Kidney (tissue), 14 donors: ENCODE data around the gene CAMK2G. TPM values are rescaled to one million over a fixed set of nuclear protein-coding genes. Genes with fewer than 3 reads are reported as not detected.
A peak's percentile ranks its signal among the peaks of the same experiment; 100 is the strongest.
"Not testable (repeated sequence)": the region's sequence is repeated elsewhere in the genome, so short reads cannot be mapped to it uniquely, and the experiment has no call there.

Experiments
- DNase-seq, 5 donors: peaks; one replicate each; pipeline ENCODE4 v3.0.0-alpha.2; 2013 to 2020
- FAIRE-seq: peaks from 2 replicates; lab custom pipeline; 2012; peaks lifted over from hg19 to GRCh38; lab: Jason Lieb, UNC
- H3K27ac ChIP-seq, 2 donors: one replicate each; pipeline ENCODE4 v1.7.0; 2013; ENCODE audit warnings: low read depth in 2 of 2, low read length in 2 of 2, inconsistent platforms in 1 of 2
- H3K27me3 ChIP-seq: one replicate; pipeline ENCODE4 v1.7.1; 2013; ENCODE audit warnings: low read length, inconsistent platforms; ENCODE audit not compliant: control insufficient read depth, insufficient read depth
- H3K36me3 ChIP-seq, 3 donors: one replicate each; pipeline versions ENCODE4 v1.7.0 to v1.7.1; 2013; ENCODE audit warnings: low read length in 3 of 3, control low read depth in 1 of 3, inconsistent platforms in 1 of 3; ENCODE audit not compliant: insufficient read depth in 3 of 3, control insufficient read depth in 2 of 3
- H3K4me1 ChIP-seq, 3 donors: one replicate each; pipeline versions ENCODE4 v1.7.0 to v1.7.1; 2013; ENCODE audit warnings: low read length in 3 of 3, inconsistent platforms in 1 of 3, low read depth in 1 of 3; ENCODE audit not compliant: control insufficient read depth in 2 of 3, insufficient read depth in 2 of 3
- H3K4me3 ChIP-seq, 3 donors: one replicate each; pipeline versions ENCODE4 v1.7.0 to v1.8.1; 2013; ENCODE audit warnings: low read length in 3 of 3, control low read depth in 1 of 3, inconsistent platforms in 1 of 3
- H3K9ac ChIP-seq, 3 donors: one replicate each; pipeline versions ENCODE4 v1.7.0 to v1.7.1; 2013; ENCODE audit warnings: low read length in 3 of 3, control low read depth in 1 of 3, inconsistent platforms in 1 of 3
- H3K9me3 ChIP-seq, 3 donors: one replicate each; pipeline versions ENCODE4 v1.7.0 to v1.7.1; 2013; ENCODE audit warnings: low read length in 3 of 3, control low read depth in 1 of 3, inconsistent platforms in 1 of 3; ENCODE audit not compliant: control insufficient read depth in 2 of 3, insufficient read depth in 1 of 3
- intact Hi-C: fragments of 100-400 bp; cut with DNase I; formaldehyde crosslinking; loops from one replicate; pipeline ENCODE4 v1.11.1; 2022
- polyA plus RNA-seq: library from polyadenylated mRNA; stranded (reverse); fragments of 350-450 nt; fragmentation: Illumina TruSeq; extraction: RNeasy Lipid Tissue Mini Kit (QIAGEN cat#74804); gene quantifications from one replicate; pipeline ENCODE4 v1.2.3, GENCODE V29; 2014; ENCODE audit warnings: low read depth, low replicate concordance; ENCODE audit not compliant: insufficient read depth
- total RNA-seq: library from RNA; stranded (reverse); fragmentation: NEBNext Ultra II Directional; extraction: Animal tissue kit (Norgen Biotek cat#: 25700); gene quantifications from one replicate; pipeline ENCODE4 v1.2.1, GENCODE V29; 2021
- TF ChIP-seq, protein P1 (sequence below): IDR thresholded peaks from 3 replicates; pipeline ENCODE4 v1.5.1; 2012; ENCODE audit warnings: mild to moderate bottlenecking, moderate library complexity, borderline replicate concordance; ENCODE audit not compliant: insufficient read depth; ENCODE audit errors: extremely low read depth
- donor health status: control.
- donor health status: control.
- donor health status: control.
- donor health status: control.
- donor health status: control.
- donor health status: DM: yes; HTN: yes; CAD: no.
- donor health status: Normal renal cell carcinoma (clear cell type).

The CAMK2G gene
- total and polyA plus RNA-seq, 2 donors from 2014 or later, result 21.0 to 29.1 TPM

DNA sequence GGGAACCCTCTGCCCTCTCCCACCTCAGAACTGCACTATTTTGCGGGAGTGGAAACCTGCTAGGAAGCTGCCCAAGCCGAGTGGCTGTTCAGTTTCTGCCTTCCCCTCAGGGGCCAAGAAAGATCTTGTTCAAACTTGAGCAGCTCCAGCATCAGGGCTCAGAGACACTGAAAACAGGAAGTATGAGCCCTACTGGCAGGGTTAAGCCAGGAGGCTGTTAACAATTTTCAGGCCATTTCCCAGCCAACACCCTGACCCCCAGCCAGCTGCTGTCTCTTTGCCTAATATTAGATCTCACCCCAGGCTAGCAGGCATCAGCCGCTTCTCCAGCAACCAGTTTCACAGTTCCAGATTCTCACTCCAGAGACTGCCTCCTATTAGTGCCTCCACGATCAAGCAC, 45.7 kb upstream of the CAMK2G start:
- Histone ChIP-seq H3K27ac (peak overlapping the region; percentile 48 to 58), H3K36me3 (no peaks in the 10 kb centered on the region), H3K9ac (no peak overlapping the region), H3K4me3 (no peak overlapping the region), H3K9me3 (no peaks in the 10 kb centered on the region), H3K27me3 (no peaks in the 10 kb centered on the region), H3K4me1 (peaks cover 0 to 14% (median 2%) of the 10 kb centered on the region in 3 donors)
- intact Hi-C loops, result no loop called here
- DNase-seq (peak in 2 of 5 donors; percentile 44 to 75), FAIRE-seq (no peak)
- TF ChIP-seq, protein P1, sequence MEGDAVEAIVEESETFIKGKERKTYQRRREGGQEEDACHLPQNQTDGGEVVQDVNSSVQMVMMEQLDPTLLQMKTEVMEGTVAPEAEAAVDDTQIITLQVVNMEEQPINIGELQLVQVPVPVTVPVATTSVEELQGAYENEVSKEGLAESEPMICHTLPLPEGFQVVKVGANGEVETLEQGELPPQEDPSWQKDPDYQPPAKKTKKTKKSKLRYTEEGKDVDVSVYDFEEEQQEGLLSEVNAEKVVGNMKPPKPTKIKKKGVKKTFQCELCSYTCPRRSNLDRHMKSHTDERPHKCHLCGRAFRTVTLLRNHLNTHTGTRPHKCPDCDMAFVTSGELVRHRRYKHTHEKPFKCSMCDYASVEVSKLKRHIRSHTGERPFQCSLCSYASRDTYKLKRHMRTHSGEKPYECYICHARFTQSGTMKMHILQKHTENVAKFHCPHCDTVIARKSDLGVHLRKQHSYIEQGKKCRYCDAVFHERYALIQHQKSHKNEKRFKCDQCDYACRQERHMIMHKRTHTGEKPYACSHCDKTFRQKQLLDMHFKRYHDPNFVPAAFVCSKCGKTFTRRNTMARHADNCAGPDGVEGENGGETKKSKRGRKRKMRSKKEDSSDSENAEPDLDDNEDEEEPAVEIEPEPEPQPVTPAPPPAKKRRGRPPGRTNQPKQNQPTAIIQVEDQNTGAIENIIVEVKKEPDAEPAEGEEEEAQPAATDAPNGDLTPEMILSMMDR, result no peak

DNA sequence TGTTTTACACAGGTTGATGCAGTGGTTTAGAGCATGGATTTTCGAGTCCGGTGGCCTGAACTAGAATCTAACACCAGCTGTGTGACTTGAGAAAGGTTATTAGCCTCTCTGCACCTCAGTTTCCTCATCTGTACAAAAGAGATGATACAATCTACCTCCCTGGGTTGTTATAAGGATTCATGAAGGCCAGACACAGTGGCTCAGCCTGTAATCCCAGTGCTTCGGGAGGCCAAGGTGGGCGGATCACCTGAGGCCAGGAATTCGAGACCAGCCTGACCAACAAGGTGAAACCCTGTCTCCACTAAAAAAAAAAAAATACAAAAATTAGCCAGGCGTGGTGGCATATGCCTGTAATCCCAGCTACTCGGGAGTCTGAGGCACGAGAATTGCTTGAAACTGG, 45.1 kb upstream of the CAMK2G start:
- intact Hi-C loops, H3K9me3 ChIP-seq, FAIRE-seq, H3K4me3 ChIP-seq, H3K27me3 ChIP-seq, H3K36me3 ChIP-seq: not testable (repeated sequence)
- peak in 1 of 5 donors; percentile 31 for DNase-seq
- Histone ChIP-seq H3K27ac (peak overlapping the region; percentile 23 to 57), H3K9ac (peak overlapping the region in 1 of 3 donors; percentile 12), H3K4me1 (peaks cover 0 to 14% (median 2%) of the 10 kb centered on the region in 3 donors)

DNA sequence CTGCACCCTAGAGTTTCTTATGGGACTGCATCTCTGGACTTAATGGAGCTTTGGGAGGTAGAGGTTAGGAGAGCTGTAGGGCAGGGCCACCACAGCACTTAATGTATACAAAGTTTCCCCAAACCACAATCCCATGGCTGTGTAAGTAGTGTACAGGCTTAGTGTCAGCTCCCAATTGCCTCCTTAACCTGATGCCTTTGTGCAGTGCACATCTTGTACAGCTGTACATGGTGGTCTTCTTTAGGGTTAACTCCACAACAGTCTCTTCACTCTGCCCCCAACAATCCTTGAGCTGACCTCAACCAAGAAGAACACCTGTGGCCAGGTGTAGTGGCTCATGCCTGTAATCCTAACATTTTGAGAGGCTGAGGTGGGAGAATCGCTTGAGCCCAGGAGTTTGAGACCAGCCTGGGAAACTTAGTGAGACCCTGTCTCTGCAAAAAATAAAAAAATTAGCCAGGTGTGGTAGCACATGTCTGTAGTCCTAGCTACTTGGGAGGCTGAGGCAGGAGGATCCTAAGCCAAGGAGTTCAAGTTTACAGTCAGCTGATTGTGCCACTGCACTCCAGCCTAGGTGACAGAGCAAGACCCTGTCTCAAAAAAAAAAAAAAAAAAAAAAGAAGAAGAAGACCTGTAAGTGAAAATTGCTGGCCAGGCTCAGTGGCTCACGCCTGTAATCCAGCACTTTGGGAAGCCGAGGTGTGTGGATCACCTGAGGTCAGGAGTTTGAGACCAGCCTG, 43.4 kb upstream of the CAMK2G start:
- intact Hi-C loops, result no loop called here

More for the DNA sequence above, 43.4 kb upstream of the CAMK2G start:
- no peak overlapping the region for H3K9ac ChIP-seq
- FAIRE-seq, result no peak
- H3K4me1 ChIP-seq, result peaks cover 0 to 14% (median 5%) of the 10 kb centered on the region in 3 donors
- H3K36me3 ChIP-seq, result no peaks in the 10 kb centered on the region
- H3K4me3 ChIP-seq, result no peak overlapping the region
- TF ChIP-seq, protein P1, result no peak
- no peaks in the 10 kb centered on the region for H3K27me3 ChIP-seq
- no peak overlapping the region for H3K27ac ChIP-seq
- DNase-seq, result no peak
- H3K9me3 ChIP-seq, result no peaks in the 10 kb centered on the region
